AG09309 (cell line): ENCODE measurements around the gene GRIK1.

Experiments
- DNase-seq: peaks from one replicate; pipeline ENCODE4 v3.0.0-alpha.2; 2010; ENCODE audit warnings: low read depth
- H3K4me3 ChIP-seq: 2 replicates; pipeline ENCODE4 v1.5.1; 2011; ENCODE audit warnings: mild to moderate bottlenecking, low read depth, low read length, moderate library complexity; ENCODE audit not compliant: control insufficient read depth
- TF ChIP-seq, protein P1 (sequence below): IDR thresholded peaks from 2 replicates; pipeline ENCODE4 v1.5.1; 2011; ENCODE audit warnings: mild to moderate bottlenecking, low read depth, low read length, inconsistent platforms; ENCODE audit not compliant: insufficient read depth, control insufficient read depth; ENCODE audit errors: missing control alignments

Gene GRIK1

DNA sequence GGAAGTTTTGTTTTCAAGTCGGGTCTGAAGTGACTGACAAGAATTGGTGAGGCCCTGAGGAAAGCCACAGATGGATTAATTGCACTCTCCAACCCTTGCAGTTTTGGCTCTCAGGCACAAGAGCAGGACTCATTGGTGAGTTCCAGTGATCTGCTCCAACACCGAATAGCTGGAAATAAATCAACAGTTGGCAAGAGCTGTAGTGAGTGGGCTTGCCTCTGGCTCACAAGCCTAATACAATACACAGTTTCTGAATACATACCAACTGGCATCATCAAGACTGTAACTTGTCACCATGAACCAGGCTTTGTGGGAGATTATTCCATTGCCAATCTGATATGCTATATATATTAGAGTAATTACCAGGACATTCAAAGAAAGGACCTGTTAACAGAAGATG, 131.6 kb downstream of the GRIK1 start:
- TF ChIP-seq, protein P1, sequence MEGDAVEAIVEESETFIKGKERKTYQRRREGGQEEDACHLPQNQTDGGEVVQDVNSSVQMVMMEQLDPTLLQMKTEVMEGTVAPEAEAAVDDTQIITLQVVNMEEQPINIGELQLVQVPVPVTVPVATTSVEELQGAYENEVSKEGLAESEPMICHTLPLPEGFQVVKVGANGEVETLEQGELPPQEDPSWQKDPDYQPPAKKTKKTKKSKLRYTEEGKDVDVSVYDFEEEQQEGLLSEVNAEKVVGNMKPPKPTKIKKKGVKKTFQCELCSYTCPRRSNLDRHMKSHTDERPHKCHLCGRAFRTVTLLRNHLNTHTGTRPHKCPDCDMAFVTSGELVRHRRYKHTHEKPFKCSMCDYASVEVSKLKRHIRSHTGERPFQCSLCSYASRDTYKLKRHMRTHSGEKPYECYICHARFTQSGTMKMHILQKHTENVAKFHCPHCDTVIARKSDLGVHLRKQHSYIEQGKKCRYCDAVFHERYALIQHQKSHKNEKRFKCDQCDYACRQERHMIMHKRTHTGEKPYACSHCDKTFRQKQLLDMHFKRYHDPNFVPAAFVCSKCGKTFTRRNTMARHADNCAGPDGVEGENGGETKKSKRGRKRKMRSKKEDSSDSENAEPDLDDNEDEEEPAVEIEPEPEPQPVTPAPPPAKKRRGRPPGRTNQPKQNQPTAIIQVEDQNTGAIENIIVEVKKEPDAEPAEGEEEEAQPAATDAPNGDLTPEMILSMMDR: no peak
- H3K4me3 ChIP-seq: no peak overlapping the region
- DNase-seq: no peak

DNA sequence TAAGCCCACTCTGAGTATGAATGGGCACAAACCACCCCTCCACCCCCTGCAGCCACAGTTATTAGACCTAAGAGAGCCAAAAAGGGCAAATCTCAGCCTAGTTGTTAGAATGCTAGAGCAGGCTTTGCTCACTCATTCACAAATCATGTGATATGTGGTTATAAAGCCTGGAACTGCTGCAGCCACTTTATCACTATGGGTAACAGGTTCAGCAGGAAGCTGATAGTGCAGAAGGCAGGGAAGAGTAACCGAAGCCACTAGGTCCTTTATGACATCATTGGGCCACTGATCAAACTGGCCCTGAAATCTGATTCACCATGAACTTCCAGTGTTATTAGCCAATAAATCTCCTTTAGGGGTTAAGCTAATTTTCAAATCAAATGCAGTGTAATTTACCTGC, 134.7 kb downstream of the GRIK1 start:
- no peak overlapping the region for H3K4me3 ChIP-seq
- TF ChIP-seq, protein P1: no peak
- DNase-seq: no peak

GRCh38 chr21:29803191-29803590, 136.6 kb downstream of the GRIK1 start:
- H3K4me3 ChIP-seq: no peak overlapping the region
- TF ChIP-seq, protein P1: no peak
- no peak for DNase-seq

GRCh38 chr21:29801122-29801521, 138.7 kb downstream of the GRIK1 start:
- TF ChIP-seq, protein P1: no peak
- no peak for DNase-seq
- H3K4me3 ChIP-seq: no peak overlapping the region

DNA sequence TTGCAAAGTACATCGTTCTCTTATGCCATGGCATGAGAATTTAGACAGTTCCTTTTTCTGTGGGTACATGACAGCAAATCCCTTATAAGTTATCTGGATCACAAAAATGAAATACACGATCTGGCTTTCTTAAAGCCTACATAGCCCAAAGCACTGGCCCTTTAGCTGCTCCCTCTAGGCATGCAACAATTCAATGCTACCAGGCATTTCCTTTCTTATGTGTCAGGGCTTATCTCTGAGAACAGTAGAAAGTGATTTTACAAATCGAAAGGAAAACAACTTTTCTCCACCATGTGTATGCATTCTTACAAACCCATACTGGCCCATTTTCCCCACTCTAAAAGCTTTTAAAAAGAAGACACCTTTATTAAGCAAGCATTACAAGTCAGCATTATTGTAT, 139.7 kb downstream of the GRIK1 start:
- H3K4me3 ChIP-seq: no peak overlapping the region
- TF ChIP-seq, protein P1: no peak
- no peak for DNase-seq

- TF ChIP-seq, protein P1: no peak
- no peak for DNase-seq
- H3K4me3 ChIP-seq: no peak overlapping the region
Observed at GRCh38 chr21:29798840-29799239, 141.0 kb downstream of the GRIK1 start.

DNA sequence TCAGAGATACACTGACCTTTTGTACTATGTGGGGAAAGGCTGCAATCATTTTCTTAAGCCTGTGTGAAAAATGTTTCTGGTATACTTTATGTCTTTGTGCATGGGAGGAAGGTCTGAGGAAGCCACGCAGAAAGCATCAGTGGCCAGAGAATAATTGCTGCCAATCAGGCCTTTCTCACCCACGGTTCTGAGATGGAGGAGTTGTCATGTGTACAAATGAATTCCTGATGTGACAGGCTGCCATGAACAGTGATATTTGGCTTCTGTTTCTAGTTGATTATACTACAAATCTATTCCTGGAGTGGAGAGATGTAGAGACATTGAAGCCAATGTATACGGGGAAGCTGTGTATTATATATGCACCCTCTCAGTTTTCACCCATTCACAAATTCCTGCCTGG, 142.6 kb downstream of the GRIK1 start:
- H3K4me3 ChIP-seq: no peak overlapping the region
- no peak for DNase-seq
- TF ChIP-seq, protein P1: no peak
